Endometrial microvascular endothelial cells (primary cell): ENCODE measurements around the gene MAN2B1. TPM values are rescaled to one million over a fixed set of nuclear protein-coding genes. Genes with fewer than 3 reads are reported as not detected.
"Not testable (repeated sequence)": the region's sequence is repeated elsewhere in the genome, so short reads cannot be mapped to it uniquely, and the experiment has no call there.

Source experiments
- in situ Hi-C: cut with HindIII; loops from 2 replicates; pipeline ENCODE4 v1.10.0; 2017; ENCODE audit warnings: low sequenced_read_pairs, low pct_unique_long_range_greater_than_20kb; ENCODE audit errors: inconsistent ontology term
- total RNA-seq: library from RNA; depleted of rRNA; stranded (reverse); fragments of >200 nt; gene quantifications from one replicate; pipeline ENCODE4 v1.2.3, GENCODE V29; 2015; ENCODE audit errors: inconsistent ontology term

The MAN2B1 gene
- total RNA-seq, 1 donor from 2014 or later = 58.4 TPM

GRCh38 chr19:12694641-12695040 lies 28.1 kb upstream of the MAN2B1 start:
- in situ Hi-C loops = no loop called here

- in situ Hi-C loops = no loop called here
Measured at GRCh38 chr19:12692960-12693359, 26.4 kb upstream of the MAN2B1 start.

DNA sequence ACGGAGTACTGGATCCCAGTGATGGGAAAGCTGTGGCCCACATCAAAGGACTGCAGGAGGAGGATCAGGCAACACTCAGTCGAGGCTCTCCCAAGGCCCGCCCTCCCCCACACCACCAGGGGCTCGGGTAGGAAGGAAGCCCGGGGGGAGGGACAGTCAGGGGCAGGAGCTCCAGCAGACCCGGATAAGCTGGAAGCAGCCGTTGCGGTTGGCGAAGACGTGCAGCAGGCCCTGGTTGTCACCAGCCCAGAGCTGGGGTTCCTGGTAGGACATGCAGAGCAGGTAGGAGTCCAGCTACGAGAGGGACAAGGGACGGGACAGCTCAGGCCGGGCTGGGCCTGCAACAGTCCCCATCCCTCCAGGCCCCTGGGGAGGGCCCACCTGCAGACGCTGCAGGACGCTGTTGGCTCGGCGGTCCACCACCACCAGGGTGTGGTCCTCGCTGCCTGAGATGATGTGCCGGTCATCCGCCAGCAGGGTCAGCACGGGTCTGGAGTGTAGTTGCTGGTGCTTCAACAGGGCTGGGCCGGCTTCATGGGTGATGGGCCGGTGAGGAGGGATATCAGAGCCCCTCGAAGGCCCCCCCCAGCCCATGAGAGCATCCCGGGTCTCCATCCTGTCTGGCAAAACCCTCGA lies 23.2 kb upstream of the MAN2B1 start:
- in situ Hi-C loops = no loop called here

DNA sequence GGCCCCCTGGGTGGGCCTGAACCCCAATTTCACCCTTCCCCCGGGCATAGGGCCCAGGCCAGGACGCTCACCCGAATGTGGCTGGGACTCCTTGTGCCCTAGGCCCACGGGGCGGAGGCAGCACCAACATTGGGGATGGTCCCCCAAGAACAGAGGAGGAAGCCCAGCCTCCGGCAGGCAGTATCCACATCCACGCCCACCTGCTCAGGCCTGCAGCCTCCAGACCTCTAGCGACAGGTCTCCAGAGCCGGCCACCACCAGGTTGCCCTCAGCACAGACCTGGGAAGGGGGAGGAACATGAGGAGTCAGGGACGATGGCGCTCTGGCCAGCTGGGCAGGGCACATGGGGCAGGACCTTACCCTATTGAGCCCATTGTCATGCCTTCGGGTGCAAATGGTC lies 22.5 kb upstream of the MAN2B1 start:
- in situ Hi-C loops = no loop called here

GRCh38 chr19:12687496-12688196 lies 21.1 kb upstream of the MAN2B1 start, which contains the start of gene GNG14:
Gene GNG14, plus strand, starts transcription at chr19:12687998. Its CDS starts 51 bp downstream, at chr19:12688049.
- in situ Hi-C loops = no loop called here

DNA sequence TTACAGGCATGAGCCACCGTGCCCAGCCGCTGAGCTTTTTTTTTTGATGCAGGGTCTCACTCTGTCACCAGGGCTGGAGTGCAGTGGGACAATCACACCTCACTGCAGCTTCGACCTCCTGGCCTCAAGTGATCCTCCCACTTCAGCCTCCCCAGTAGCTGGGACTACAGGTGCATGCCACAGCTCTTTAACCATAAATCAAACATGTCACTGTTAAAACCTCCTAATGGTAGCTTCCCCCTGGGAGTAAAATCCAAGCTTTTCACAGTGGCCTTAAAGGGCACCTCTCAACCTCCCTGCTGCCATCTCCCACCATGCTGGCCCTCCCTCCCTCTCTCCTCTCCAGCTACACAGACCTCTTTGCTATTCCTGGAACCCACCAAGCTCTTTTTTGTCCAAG lies 19.3 kb upstream of the MAN2B1 start:
- in situ Hi-C loops = no loop called here

GRCh38 chr19:12681074-12681987 lies 14.8 kb upstream of the MAN2B1 start, which contains the start of gene DHPS:
Gene DHPS, minus strand, starts transcription at chr19:12681880. Its CDS starts 114 bp downstream, at chr19:12681766.
- in situ Hi-C loops = no loop called here

- in situ Hi-C loops = no loop called here
Measured at GRCh38 chr19:12680034-12680433, 13.5 kb upstream of the MAN2B1 start.

DNA sequence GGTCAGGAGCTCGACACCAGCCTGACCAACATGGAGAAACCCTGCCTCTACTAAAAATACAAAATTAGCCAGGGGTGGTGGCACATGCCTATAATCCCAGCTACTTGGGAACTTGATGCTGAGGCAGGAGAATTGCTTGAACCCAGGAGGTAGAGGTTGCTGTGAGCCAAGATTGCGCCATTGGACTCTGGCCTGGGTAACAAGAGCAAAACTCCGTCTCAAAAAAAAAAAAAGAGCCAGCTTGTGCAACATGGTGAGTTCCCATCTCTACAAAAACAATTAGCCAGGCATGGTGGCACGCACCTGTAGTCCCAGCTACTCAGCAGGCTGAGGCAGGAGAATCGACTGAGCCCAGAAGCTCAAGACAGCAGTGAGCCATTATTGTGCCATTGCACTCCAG lies 11.5 kb upstream of the MAN2B1 start:
- in situ Hi-C loops = not testable (repeated sequence)

GRCh38 chr19:12676928-12677327 lies 10.4 kb upstream of the MAN2B1 start:
- in situ Hi-C loops = no loop called here

DNA sequence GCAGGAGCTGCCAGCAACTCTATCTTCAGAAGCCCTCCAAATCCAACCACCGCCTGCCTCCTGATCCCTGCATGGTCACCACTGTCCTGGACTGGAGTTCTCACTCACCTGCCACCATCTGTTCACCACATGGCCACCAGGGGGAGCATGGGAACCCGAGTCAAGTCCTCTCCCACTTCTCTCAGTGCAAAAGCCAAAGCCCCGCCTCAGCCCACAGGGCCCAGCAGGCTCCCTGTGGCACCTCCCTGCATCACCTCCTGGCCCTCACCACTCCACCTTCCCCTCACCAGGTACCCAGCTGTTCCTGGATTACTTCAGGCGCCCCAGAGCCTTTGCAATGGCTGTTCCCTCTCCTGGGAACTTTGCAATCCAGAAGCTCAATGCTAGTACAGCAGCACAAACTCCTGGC lies 9.8 kb upstream of the MAN2B1 start:
- in situ Hi-C loops = no loop called here

- in situ Hi-C loops = no loop called here
Measured at GRCh38 chr19:12675940-12676339, 9.4 kb upstream of the MAN2B1 start.

DNA sequence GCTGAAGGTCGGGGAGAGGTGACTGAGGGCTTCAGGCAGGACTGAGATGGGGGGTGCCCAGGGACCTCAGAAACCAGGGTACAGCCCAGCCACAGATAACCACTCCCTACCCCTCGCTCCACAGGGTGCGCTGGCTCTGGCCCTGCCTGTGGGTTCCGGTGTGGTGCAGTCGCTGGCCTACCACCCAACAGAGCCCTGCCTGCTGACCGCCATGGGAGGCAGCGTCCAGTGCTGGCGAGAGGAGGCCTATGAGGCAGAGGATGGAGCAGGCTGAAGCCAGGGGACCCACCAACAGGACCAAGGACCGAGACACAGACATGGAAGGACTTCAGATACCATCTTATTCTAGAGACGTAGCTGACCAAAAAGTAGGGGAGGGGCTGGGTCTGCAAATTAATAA lies 8.9 kb upstream of the MAN2B1 start:
- in situ Hi-C loops = no loop called here

DNA sequence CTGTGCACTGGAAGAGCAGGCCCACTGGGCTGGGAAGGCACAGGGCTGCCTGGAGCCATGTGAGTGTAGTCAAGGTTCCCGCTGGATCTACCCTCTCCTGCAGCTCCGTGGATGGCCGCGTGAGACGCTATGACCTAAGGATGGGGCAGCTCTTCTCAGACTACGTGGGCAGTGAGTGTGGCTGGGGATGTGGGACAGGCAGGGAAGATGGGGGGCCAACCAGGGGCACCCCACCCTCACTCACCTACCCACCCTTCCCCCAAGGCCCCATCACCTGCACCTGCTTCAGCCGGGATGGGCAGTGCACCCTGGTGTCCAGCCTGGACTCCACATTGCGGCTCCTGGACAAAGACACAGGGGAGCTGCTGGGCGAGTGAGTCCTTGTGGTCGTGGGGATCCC lies 6.2 kb upstream of the MAN2B1 start:
- in situ Hi-C loops = no loop called here

DNA sequence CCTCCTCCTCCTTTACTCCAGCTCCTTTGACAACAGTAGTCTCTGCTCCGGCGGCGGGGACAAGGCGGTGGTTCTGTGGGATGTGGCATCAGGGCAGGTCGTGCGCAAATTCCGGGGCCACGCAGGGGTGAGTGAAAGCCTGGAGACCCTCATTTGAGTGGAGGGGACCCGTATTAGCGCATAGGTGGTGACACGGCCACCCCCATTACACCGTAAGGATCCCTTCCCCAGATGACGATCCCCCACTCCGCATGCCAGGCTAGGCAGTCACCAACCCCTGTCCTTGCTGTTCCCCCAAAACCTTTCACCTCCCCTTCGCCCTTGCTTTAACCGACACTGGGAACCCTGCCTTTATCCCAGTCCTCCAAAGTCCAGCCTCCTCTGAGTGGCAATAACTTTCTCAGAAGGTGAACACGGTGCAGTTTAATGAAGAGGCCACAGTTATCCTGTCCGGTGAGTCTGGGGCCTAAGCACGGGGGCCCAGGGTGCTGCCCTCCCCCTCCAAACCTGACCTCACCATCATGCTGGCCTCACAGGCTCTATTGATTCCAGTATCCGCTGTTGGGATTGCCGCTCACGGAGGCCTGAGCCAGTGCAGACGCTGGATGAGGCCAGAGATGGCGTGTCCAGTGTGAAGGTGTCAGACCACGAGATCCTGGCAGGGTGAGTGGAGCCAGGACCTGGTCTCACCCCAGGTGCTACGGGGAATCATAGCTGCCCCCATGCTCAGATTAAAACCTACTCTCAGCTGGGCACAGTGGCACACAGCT lies 3.8 kb upstream of the MAN2B1 start:
- in situ Hi-C loops = no loop called here

- in situ Hi-C loops = no loop called here
Measured at GRCh38 chr19:12669270-12670158, 3.0 kb upstream of the MAN2B1 start.

DNA sequence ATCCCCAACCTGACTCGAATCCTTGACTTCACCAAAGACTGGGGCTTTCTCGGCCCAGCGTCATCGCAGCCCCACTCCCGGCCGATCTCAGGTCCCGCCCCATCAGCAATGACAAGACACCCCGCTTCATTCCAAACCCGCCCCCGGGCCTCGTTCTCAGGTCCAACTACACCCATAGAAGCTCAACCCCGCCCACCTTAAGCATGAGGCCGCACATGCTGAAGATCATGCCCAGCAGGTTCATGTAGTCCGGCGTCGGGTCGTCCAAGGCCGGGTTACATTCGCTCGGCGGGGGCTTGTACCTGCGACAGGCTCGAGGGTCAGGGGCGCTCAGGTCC lies 2.4 kb upstream of the MAN2B1 start:
- in situ Hi-C loops = no loop called here

- in situ Hi-C loops = no loop called here
Measured at GRCh38 chr19:12668346-12668745, 1.8 kb upstream of the MAN2B1 start.
